ENCODE data around the gene SPSB2.

DNA sequence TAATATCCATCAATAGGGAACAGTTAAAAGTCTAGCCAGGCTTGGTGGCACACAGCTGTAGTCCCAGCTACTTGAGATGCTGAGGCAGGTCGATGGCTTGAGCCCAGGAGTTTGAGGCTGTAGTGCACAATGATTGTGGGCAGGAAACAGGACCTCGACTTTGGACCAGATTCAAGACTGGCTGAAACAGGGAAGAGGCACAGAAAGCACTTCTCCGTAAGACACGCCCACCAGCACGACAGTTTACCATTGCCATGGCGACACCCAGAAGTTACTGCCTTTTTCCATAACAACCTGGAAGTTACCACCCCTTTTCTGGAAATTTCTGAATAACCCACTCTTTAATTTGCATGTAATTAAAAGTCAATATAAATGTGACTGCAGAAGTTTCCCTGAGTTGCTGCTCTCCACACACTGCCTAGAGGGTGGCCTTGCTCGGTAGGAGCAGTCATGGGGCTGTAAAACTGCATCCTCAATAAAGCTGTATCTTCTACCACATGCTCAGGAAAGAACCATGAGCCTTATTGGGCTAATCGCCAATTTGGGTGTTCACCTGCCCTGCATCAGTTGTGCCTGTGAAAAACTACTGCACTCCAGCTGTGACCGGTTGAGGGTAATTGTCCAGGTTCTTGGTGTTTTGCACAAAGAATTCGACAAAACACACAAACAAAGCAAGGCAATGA, 26.9 kb upstream of the SPSB2 start:
- TF ChIP-seq POLR2AphosphoS5 (IDR thresholded peaks at IDR 0.05; ENCODE audit: borderline replicate concordance, low read depth, low read length) (no peak), EZH2 (IDR thresholded peaks at IDR 0.05) (no peak), FOXP2 (optimal IDR thresholded peaks at IDR 0.05; ENCODE audit: control extremely low read depth, extremely low read length, insufficient read depth) (no peak)
